ENCODE results near the gene KIF5A. TPM values are rescaled to one million over a fixed set of nuclear protein-coding genes. Genes with fewer than 3 reads are reported as not detected.

The KIF5A gene
- total RNA-seq, 4 donors from 2014 or later, result 0.15 to 0.22 (median 0.19) TPM; not detected in 1

DNA sequence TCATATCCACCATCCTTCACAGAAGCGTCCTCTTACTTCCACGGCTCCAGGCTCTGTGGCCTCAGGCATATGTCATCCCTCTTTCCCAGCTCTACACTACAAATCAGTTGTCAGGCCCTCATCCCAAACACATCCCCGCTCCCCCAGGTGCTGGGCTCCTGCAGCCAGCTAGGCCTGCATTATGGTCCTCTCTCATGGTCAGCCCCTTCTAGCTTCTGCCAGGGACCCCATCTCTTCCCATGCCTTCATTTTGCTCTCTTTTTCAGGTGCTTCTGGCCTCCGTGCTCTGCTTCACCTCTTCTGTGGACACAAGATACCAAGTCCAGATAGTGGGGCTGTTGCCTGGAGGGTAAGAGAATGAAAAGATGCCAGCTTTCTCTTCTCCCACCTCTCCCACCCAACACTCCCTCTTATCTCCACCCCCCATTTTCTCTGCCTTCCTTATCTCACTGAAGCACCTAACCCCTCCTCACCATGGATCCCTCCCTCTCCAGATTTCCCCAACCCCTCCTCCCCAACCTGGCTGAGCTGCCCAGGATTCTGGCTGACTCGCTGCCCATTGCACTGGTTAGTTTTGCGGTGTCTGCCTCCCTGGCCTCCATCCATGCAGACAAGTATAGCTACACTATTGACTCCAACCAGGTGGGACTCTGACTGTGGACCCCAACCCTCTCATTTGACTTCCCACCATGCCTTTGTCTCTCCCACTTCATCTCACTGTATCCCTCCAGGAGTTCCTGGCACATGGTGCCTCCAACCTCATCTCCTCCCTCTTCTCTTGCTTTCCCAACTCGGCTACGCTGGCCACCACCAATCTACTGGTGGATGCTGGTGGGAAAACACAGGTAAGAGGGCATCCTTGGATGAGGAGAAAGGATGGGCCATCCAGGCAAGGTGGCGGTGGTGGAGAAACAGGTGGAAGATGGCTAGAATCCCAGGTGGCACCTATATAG, 72.7 kb downstream of the KIF5A start:
- no peak for DNase-seq
- no peak overlapping the region for H3K4me3 ChIP-seq
- peaks cover 11 to 37% (median 19%) of the 10 kb centered on the region in 3 donors for H3K4me1 ChIP-seq
- no peak overlapping the region for H3K27ac ChIP-seq
- 76 to 79% methylated on average over 7 of the region's 9 CpGs for WGBS, 2 donors
- intact Hi-C loops (cut with DNase I), result loop anchor here (5.0 kb wide), 1 partner anchor 40 kb away; no protein-coding TSS in a partner anchor
- no peaks in the 10 kb centered on the region for H3K9me3 ChIP-seq
- TF ChIP-seq CTCF (IDR thresholded peaks at IDR 0.05) (no peak), POLR2A (IDR thresholded peaks at IDR 0.05) (no peak)
- no peaks in the 10 kb centered on the region for H3K36me3 ChIP-seq
- peaks cover 24 to 100% (median 30%) of the 10 kb centered on the region in 4 donors for H3K27me3 ChIP-seq

GRCh38 chr12:57623385-57623784, 73.5 kb downstream of the KIF5A start:
- no peak for DNase-seq
- Histone ChIP-seq H3K36me3 (no peaks in the 10 kb centered on the region), H3K4me3 (no peak overlapping the region), H3K4me1 (peaks cover 11 to 43% (median 19%) of the 10 kb centered on the region in 3 donors), H3K27me3 (peaks cover 26 to 100% (median 35%) of the 10 kb centered on the region in 4 donors), H3K9me3 (no peaks in the 10 kb centered on the region), H3K27ac (no peak overlapping the region)
- WGBS, 2 donors, result 80% methylated on average over 2 of the region's 2 CpGs
- no peak for TF ChIP-seq POLR2A (IDR thresholded peaks at IDR 0.05)
- TF ChIP-seq CTCF (IDR thresholded peaks at IDR 0.05), result no peak
- intact Hi-C loops (cut with DNase I), result loop anchor here (5.0 kb wide), 1 partner anchor 41 kb away; no protein-coding TSS in a partner anchor

- Histone ChIP-seq H3K27ac (no peak overlapping the region), H3K36me3 (no peaks in the 10 kb centered on the region), H3K9me3 (no peaks in the 10 kb centered on the region), H3K27me3 (peaks cover 26 to 100% (median 35%) of the 10 kb centered on the region in 4 donors), H3K4me3 (no peak overlapping the region), H3K4me1 (peaks cover 11 to 43% (median 19%) of the 10 kb centered on the region in 3 donors)
- WGBS, 2 donors, result 71 to 72% methylated on average over 3 to 4 of the region's 5 CpGs
- intact Hi-C loops (cut with DNase I), result loop anchor here (5.0 kb wide), 1 partner anchor 42 kb away; no protein-coding TSS in a partner anchor
- no peak for DNase-seq
- TF ChIP-seq POLR2A (IDR thresholded peaks at IDR 0.05), result no peak
- TF ChIP-seq CTCF (IDR thresholded peaks at IDR 0.05), result no peak
Measured at GRCh38 chr12:57623811-57624390, 74.1 kb downstream of the KIF5A start.

- no peak for DNase-seq
- H3K27me3 ChIP-seq, result peaks cover 26 to 100% (median 34%) of the 10 kb centered on the region in 4 donors
- H3K4me3 ChIP-seq, result no peak overlapping the region
- intact Hi-C loops (cut with DNase I), result loop anchor here (5.0 kb wide), 1 partner anchor 42 kb away; no protein-coding TSS in a partner anchor
- H3K9me3 ChIP-seq, result no peaks in the 10 kb centered on the region
- peaks cover 11 to 37% (median 15%) of the 10 kb centered on the region in 3 donors for H3K4me1 ChIP-seq
- 88 to 93% methylated on average over 3 of the region's 8 CpGs for WGBS, 2 donors
- H3K36me3 ChIP-seq, result no peaks in the 10 kb centered on the region
- no peak overlapping the region for H3K27ac ChIP-seq
- TF ChIP-seq POLR2A (IDR thresholded peaks at IDR 0.05), result no peak
Measured at GRCh38 chr12:57624441-57625220, 74.8 kb downstream of the KIF5A start.
